Measurements from ENCODE around the gene TMEM252. TPM values are rescaled to one million over a fixed set of nuclear protein-coding genes. Genes with fewer than 3 reads are reported as not detected.

Gene TMEM252
- total RNA-seq, 1 donor from 2014 or later, result not detected

- Mint-ChIP-seq H3K27me3 (ENCODE audit: insufficient read depth, low read depth) (peaks cover 6% of the 10 kb centered on the region), H3K27ac (no peak overlapping the region), H3K36me3 (no peaks in the 10 kb centered on the region), H3K9me3 (no peaks in the 10 kb centered on the region), H3K4me3 (no peak overlapping the region), H3K4me1 (peaks cover 25% of the 10 kb centered on the region)
- H3K9me3 ChIP-seq (ENCODE audit: low read depth), result no peaks in the 10 kb centered on the region
- H3K27me3 ChIP-seq, result peaks cover 100% of the 10 kb centered on the region
- no peak overlapping the region for H2AFZ ChIP-seq (replicated peaks)
- no peak for DNase-seq (ENCODE audit: low spot score)
- H3K9ac ChIP-seq, result no peak overlapping the region
- peaks cover 5% of the 10 kb centered on the region for H3K4me1 ChIP-seq
- H3K79me2 ChIP-seq (ENCODE audit: low read depth), result no peaks in the 10 kb centered on the region
- no peaks in the 10 kb centered on the region for H3K36me3 ChIP-seq
- H3F3A ChIP-seq (ENCODE audit: low read depth), result no peaks in the 10 kb centered on the region
- H3K4me2 ChIP-seq, result no peak overlapping the region
- no peaks in the 10 kb centered on the region for H4K20me1 ChIP-seq (ENCODE audit: low read depth)
- TF ChIP-seq, protein P1, sequence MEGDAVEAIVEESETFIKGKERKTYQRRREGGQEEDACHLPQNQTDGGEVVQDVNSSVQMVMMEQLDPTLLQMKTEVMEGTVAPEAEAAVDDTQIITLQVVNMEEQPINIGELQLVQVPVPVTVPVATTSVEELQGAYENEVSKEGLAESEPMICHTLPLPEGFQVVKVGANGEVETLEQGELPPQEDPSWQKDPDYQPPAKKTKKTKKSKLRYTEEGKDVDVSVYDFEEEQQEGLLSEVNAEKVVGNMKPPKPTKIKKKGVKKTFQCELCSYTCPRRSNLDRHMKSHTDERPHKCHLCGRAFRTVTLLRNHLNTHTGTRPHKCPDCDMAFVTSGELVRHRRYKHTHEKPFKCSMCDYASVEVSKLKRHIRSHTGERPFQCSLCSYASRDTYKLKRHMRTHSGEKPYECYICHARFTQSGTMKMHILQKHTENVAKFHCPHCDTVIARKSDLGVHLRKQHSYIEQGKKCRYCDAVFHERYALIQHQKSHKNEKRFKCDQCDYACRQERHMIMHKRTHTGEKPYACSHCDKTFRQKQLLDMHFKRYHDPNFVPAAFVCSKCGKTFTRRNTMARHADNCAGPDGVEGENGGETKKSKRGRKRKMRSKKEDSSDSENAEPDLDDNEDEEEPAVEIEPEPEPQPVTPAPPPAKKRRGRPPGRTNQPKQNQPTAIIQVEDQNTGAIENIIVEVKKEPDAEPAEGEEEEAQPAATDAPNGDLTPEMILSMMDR (IDR thresholded peaks at IDR 0.05), result no peak
- TF ChIP-seq EZH2phosphoT487 (IDR thresholded peaks at IDR 0.05) (no peak), EZH2 (IDR thresholded peaks at IDR 0.05) (no peak)
- H3K27ac ChIP-seq, result no peak overlapping the region
- no peak overlapping the region for H3K4me3 ChIP-seq
These were observed 3.6 kb downstream of the TMEM252 start for GRCh38 chr9:68536876-68537615.

- no peak overlapping the region for H3K27ac ChIP-seq
- H4K20me1 ChIP-seq (ENCODE audit: low read depth), result no peaks in the 10 kb centered on the region
- H3K36me3 Mint-ChIP-seq, result no peaks in the 10 kb centered on the region
- no peaks in the 10 kb centered on the region for H3K9me3 Mint-ChIP-seq
- no peak overlapping the region for H3K4me3 ChIP-seq
- H3K4me3 Mint-ChIP-seq, result no peak overlapping the region
- no peak overlapping the region for H3K9ac ChIP-seq
- H3K27ac Mint-ChIP-seq, result no peak overlapping the region
- no peaks in the 10 kb centered on the region for H3F3A ChIP-seq (ENCODE audit: low read depth)
- H3K27me3 Mint-ChIP-seq (ENCODE audit: insufficient read depth, low read depth), result peaks cover 9% of the 10 kb centered on the region
- H3K36me3 ChIP-seq, result no peaks in the 10 kb centered on the region
- H3K4me2 ChIP-seq, result no peak overlapping the region
- H3K4me1 Mint-ChIP-seq, result peaks cover 19% of the 10 kb centered on the region
- no peaks in the 10 kb centered on the region for H3K79me2 ChIP-seq (ENCODE audit: low read depth)
- H2AFZ ChIP-seq (replicated peaks), result no peak overlapping the region
- H3K4me1 ChIP-seq, result no peaks in the 10 kb centered on the region
- H3K9me3 ChIP-seq (ENCODE audit: low read depth), result no peaks in the 10 kb centered on the region
- no peak for DNase-seq (ENCODE audit: low spot score)
- TF ChIP-seq EZH2phosphoT487 (IDR thresholded peaks at IDR 0.05), result no peak
- TF ChIP-seq EZH2 (IDR thresholded peaks at IDR 0.05), result no peak
- TF ChIP-seq, protein P1 (IDR thresholded peaks at IDR 0.05), result no peak
- peaks cover 100% of the 10 kb centered on the region for H3K27me3 ChIP-seq
These were observed 7.0 kb downstream of the TMEM252 start for GRCh38 chr9:68533678-68534077.

DNA sequence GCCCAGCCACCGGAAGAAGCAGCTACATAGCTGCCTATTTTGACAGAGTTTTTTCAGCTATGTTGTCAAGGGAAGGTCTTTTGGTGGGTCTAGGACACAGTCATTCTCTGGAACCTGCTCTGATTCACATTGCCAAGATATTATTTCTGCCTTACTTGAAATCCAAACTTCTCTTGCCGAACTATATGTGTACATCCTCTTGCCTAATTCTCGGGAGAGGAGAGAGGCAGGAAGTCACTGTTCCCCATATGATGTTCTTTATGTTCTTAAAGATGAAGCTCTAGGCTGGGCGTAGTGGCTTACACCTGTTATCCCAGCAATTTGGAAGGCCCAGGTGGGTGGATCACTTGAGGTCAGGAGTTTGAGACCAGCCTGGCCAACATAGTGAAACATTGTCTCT lies 8.6 kb downstream of the TMEM252 start:
- TF ChIP-seq EZH2 (IDR thresholded peaks at IDR 0.05) (no peak), EZH2phosphoT487 (IDR thresholded peaks at IDR 0.05) (no peak)
- TF ChIP-seq, protein P1 (IDR thresholded peaks at IDR 0.05), result no peak
- Histone ChIP-seq H4K20me1 (ENCODE audit: low read depth) (no peaks in the 10 kb centered on the region), H3K36me3 (no peaks in the 10 kb centered on the region), H3K4me1 (no peaks in the 10 kb centered on the region), H3K9ac (no peak overlapping the region), H3K4me3 (no peak overlapping the region), H3F3A (ENCODE audit: low read depth) (no peaks in the 10 kb centered on the region), H2AFZ (replicated peaks) (no peak overlapping the region), H3K4me2 (no peak overlapping the region), H3K27ac (no peak overlapping the region), H3K27me3 (peaks cover 100% of the 10 kb centered on the region), H3K79me2 (ENCODE audit: low read depth) (no peaks in the 10 kb centered on the region), H3K9me3 (ENCODE audit: low read depth) (no peaks in the 10 kb centered on the region)
- Mint-ChIP-seq H3K9me3 (no peaks in the 10 kb centered on the region), H3K4me3 (no peak overlapping the region), H3K27ac (no peak overlapping the region), H3K4me1 (peaks cover 13% of the 10 kb centered on the region), H3K27me3 (ENCODE audit: insufficient read depth, low read depth) (peaks cover 6% of the 10 kb centered on the region), H3K36me3 (no peaks in the 10 kb centered on the region)
- no peak for DNase-seq (ENCODE audit: low spot score)

Measured in neural progenitor cell (in vitro differentiated cells).